KG1 (cell line): ENCODE measurements around the gene LAMC1.
A peak's percentile ranks its signal among the peaks of the same experiment; 100 is the strongest.

ENCODE experiments used
- DNase-seq: peaks from one replicate; lab custom pipeline; 2025; lab: John Stamatoyannopoulos, UW

LAMC1 gene

GRCh38 chr1:183023146-183023600 lies at the start of gene LAMC1:
LAMC1 (plus strand) TSS chr1:183023420; CDS start chr1:183023717, 297 bp downstream.
- DNase-seq, result peak; percentile 22

- no peak for DNase-seq
These were observed 48.6 kb upstream of the LAMC1 start for GRCh38 chr1:182974506-182975191.

GRCh38 chr1:182977480-182977879 lies 45.7 kb upstream of the LAMC1 start:
- DNase-seq, result no peak

- DNase-seq, result no peak
These were observed 44.9 kb upstream of the LAMC1 start for GRCh38 chr1:182978151-182978853.

GRCh38 chr1:182984138-182984537 lies 39.1 kb upstream of the LAMC1 start:
- no peak for DNase-seq

GRCh38 chr1:182984621-182985020 lies 38.6 kb upstream of the LAMC1 start:
- no peak for DNase-seq

GRCh38 chr1:182985876-182986275 lies 37.3 kb upstream of the LAMC1 start:
- DNase-seq, result no peak

- no peak for DNase-seq
These were observed 32.6 kb upstream of the LAMC1 start for GRCh38 chr1:182990413-182991144.

- DNase-seq, result no peak
These were observed 29.5 kb upstream of the LAMC1 start for GRCh38 chr1:182993746-182994145.

GRCh38 chr1:182995894-182996293 lies 27.3 kb upstream of the LAMC1 start:
- DNase-seq, result no peak

- DNase-seq, result no peak
These were observed 26.4 kb upstream of the LAMC1 start for GRCh38 chr1:182996816-182997215.

- DNase-seq, result no peak
These were observed 24.7 kb upstream of the LAMC1 start for GRCh38 chr1:182998482-182998881.

GRCh38 chr1:183000167-183000962 lies 22.9 kb upstream of the LAMC1 start:
- no peak for DNase-seq

GRCh38 chr1:183002267-183002666 lies 21.0 kb upstream of the LAMC1 start:
- no peak for DNase-seq

GRCh38 chr1:183002797-183003196 lies 20.4 kb upstream of the LAMC1 start:
- DNase-seq, result no peak

GRCh38 chr1:183003203-183003602 lies 20.0 kb upstream of the LAMC1 start:
- no peak for DNase-seq

GRCh38 chr1:183004141-183004540 lies 19.1 kb upstream of the LAMC1 start:
- DNase-seq, result no peak

- DNase-seq, result no peak
These were observed 11.4 kb upstream of the LAMC1 start for GRCh38 chr1:183011859-183012258.

GRCh38 chr1:183012301-183012994 lies 10.8 kb upstream of the LAMC1 start:
- DNase-seq, result no peak

- no peak for DNase-seq
These were observed 4.0 kb upstream of the LAMC1 start for GRCh38 chr1:183019139-183019740.

GRCh38 chr1:183019860-183020259 lies 3.4 kb upstream of the LAMC1 start:
- no peak for DNase-seq
